ENCODE data around the gene APH1A. TPM values are rescaled to one million over a fixed set of nuclear protein-coding genes. Genes with fewer than 3 reads are reported as not detected.

APH1A gene
- total RNA-seq, 1 experiment from 2014 or later: 109 TPM

GRCh38 chr1:150225546-150225945 is 43.3 kb downstream of the APH1A start (continued):
- TF ChIP-seq YY1 (IDR thresholded peaks at IDR 0.05; ENCODE audit: extremely low read depth, insufficient replicate concordance, low read depth, low read length) (no peak), EGR1 (IDR thresholded peaks at IDR 0.05; ENCODE audit: low read depth) (no peak), CBX3 (IDR thresholded peaks at IDR 0.05; ENCODE audit: low read depth) (no peak)

GRCh38 chr1:150224983-150225382 is 43.8 kb downstream of the APH1A start:
- DNase-seq (ENCODE audit: low read depth, low spot score): no peak

More at GRCh38 chr1:150224983-150225382, 43.8 kb downstream of the APH1A start:
- intact Hi-C loops (cut with micrococcal nuclease): no loop called here
- Histone ChIP-seq H3K9ac (ENCODE audit: low read length) (no peak overlapping the region), H2AFZ (ENCODE audit: low read depth, low read length, poor library complexity, severe bottlenecking) (no peak overlapping the region), H3K4me1 (ENCODE audit: control insufficient read depth in 1 of 2, insufficient read depth in 2 of 2, low read length in 2 of 2) (no peaks in the 10 kb centered on the region), H3K27ac (ENCODE audit: low read depth, low read length) (no peak overlapping the region), H3K4me2 (ENCODE audit: low read length) (no peak overlapping the region), H3K9me3 (ENCODE audit: control insufficient read depth in 1 of 2, insufficient read depth in 1 of 2, low read depth in 1 of 2, low read length in 2 of 2) (no peaks in the 10 kb centered on the region), H3K9me2 (ENCODE audit: insufficient read depth) (no peaks in the 10 kb centered on the region), H3K4me3 (replicated peaks in 1 of 2; ENCODE audit: low read depth in 1 of 2, low read length in 2 of 2) (no peak overlapping the region), H3K36me3 (ENCODE audit: control insufficient read depth in 1 of 2, insufficient read depth in 2 of 2, low read length in 2 of 2) (peaks cover 40 to 45% of the 10 kb centered on the region in 2 experiments), H3K27me3 (ENCODE audit: insufficient read depth, low read length) (no peaks in the 10 kb centered on the region), H3K79me2 (ENCODE audit: insufficient read depth, low read length) (peaks cover 13% of the 10 kb centered on the region), H4K20me1 (ENCODE audit: insufficient read depth) (no peaks in the 10 kb centered on the region)
- CTCF ChIA-PET: no interaction called here
- RAD21 ChIA-PET (ENCODE audit: low non-redundant PET in 1 of 2, low total read pairs in 2 of 2, uncharacterized antibody in 2 of 2, unreplicated experiment in 2 of 2): no interaction called here
- POLR2A ChIA-PET: no interaction called here
- no peak for ATAC-seq
- no TSS peak for BruUV-seq (replicated peaks)
- no peak for TF ChIP-seq CEBPB (IDR thresholded peaks at IDR 0.05; ENCODE audit: low read depth)
- TF ChIP-seq ELF1 (IDR thresholded peaks at IDR 0.05; ENCODE audit: borderline replicate concordance, low read depth): no peak
- no peak for TF ChIP-seq SRF (IDR thresholded peaks at IDR 0.05; ENCODE audit: low read depth)
- TF ChIP-seq SIN3A (IDR thresholded peaks at IDR 0.05; ENCODE audit: low read depth): no peak
- TF ChIP-seq POLR2AphosphoS5 (IDR thresholded peaks at IDR 0.05; ENCODE audit: low read depth, low read length): no peak
- no peak for TF ChIP-seq CTCF (IDR thresholded peaks at IDR 0.05 in 2 of 3, conservative IDR thresholded peaks at IDR 0.05 in 1 of 3; ENCODE audit: borderline replicate concordance in 1 of 3, insufficient read depth in 1 of 3, low read depth in 2 of 3, low read length in 2 of 3)
- TF ChIP-seq SP1 (IDR thresholded peaks at IDR 0.05; ENCODE audit: low read depth): no peak
- TF ChIP-seq TCF7L2 (IDR thresholded peaks at IDR 0.05; ENCODE audit: borderline replicate concordance, extremely low read depth, insufficient read depth, insufficient read length): no peak
- no peak for TF ChIP-seq ZFX (IDR thresholded peaks at IDR 0.05)
- no peak for TF ChIP-seq MAX (IDR thresholded peaks at IDR 0.05)
- TF ChIP-seq EGR1 (IDR thresholded peaks at IDR 0.05; ENCODE audit: low read depth): no peak
- no peak for TF ChIP-seq ATF3 (IDR thresholded peaks at IDR 0.05)
- no peak for TF ChIP-seq ZBTB33 (IDR thresholded peaks at IDR 0.05; ENCODE audit: extremely low read depth, insufficient replicate concordance, low read length)
